Vagina (tissue), 2 donors: ENCODE measurements around the gene TP53I11. TPM values are rescaled to one million over a fixed set of nuclear protein-coding genes. Genes with fewer than 3 reads are reported as not detected.

ENCODE experiments used
- DNase-seq, 2 donors: peaks; one replicate each; pipeline ENCODE4 v3.0.0-alpha.2; 2017; ENCODE audit errors: extremely low spot score in 2 of 2
- H3K27ac ChIP-seq: fragments of 200-600 bp; sonication (generic); one replicate; pipeline ENCODE4 v1.5.1; 2019
- H3K27me3 ChIP-seq: fragments of 200-600 bp; sonication (generic); one replicate; pipeline ENCODE4 v1.5.1; 2019
- H3K36me3 ChIP-seq, 2 donors: fragments of 200-600 bp; sonication (generic); one replicate each; pipeline ENCODE4 v1.5.1; 2017 to 2019
- H3K4me1 ChIP-seq: fragments of 200-600 bp; sonication (generic); one replicate; pipeline ENCODE4 v1.5.1; 2019
- H3K4me3 ChIP-seq, 2 donors: fragments of 200-600 bp; sonication (generic); 1 replicate in 1 of 2; 2 replicates in 1 of 2; pipeline ENCODE4 v1.5.1; 2016 to 2019
- H3K9me3 ChIP-seq: fragments of 200-600 bp; sonication (generic); one replicate; pipeline ENCODE4 v1.5.1; 2019
- POLR2A ChIP-seq, 2 donors: fragments of 450-650 bp; IDR thresholded peaks; one replicate each; pipeline ENCODE4 v1.6.1; 2017; ENCODE audit warnings: antibody characterized with exemption in 2 of 2, mild to moderate bottlenecking in 2 of 2, moderate library complexity in 2 of 2
- POLR2AphosphoS5 ChIP-seq, 2 donors: sonication (generic); formaldehyde crosslinking; IDR thresholded peaks; one replicate each; pipeline ENCODE4 v1.9.0; 2017; ENCODE audit warnings: antibody characterized with exemption in 2 of 2, mild to moderate bottlenecking in 2 of 2, low read depth in 1 of 2; ENCODE audit not compliant: insufficient read depth in 1 of 2
- intact Hi-C: fragments of 100-400 bp; cut with DNase I; formaldehyde crosslinking; loops from one replicate; pipeline ENCODE4 v1.15.1; 2023
- total RNA-seq: library from RNA; depleted of rRNA; stranded (reverse); fragments of >200 nt; gene quantifications from one replicate; pipeline ENCODE4 v1.2.3, GENCODE V29; 2016
- TF ChIP-seq, protein P1 (sequence below), 3 experiments: fragments of 450-650 bp in 2 of 3; fragments of 200-600 bp in 1 of 3; sonication (generic) in 1 of 3; IDR thresholded peaks; one replicate each; pipeline ENCODE4 v1.5.1; 2017 to 2019; ENCODE audit warnings: antibody characterized with exemption in 3 of 3, mild to moderate bottlenecking in 2 of 3, moderate library complexity in 2 of 3

The TP53I11 gene
- total RNA-seq, 1 donor from 2014 or later = 50.6 TPM

DNA sequence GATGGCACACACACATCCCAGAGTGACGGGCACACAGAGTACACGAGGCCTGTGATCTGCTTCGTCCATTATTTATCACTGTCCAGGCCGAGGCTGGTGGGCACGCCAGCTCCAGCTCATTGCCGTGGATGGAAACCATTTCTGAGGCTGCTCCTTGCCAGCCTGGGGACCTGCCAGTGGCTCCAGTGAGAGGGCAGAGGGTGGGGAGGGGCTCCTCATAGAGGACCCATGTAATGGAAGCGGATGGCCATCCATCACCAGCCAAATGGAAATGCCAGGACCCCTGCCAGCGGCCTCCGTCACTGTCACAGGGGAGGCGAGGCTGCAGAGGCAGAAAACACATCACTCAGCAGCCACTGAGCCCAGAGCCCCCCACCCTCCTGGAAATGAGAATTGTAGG lies 35.7 kb downstream of the TP53I11 start:
- Histone ChIP-seq H3K36me3 (no peaks in the 10 kb centered on the region), H3K27ac (no peak overlapping the region), H3K9me3 (no peaks in the 10 kb centered on the region), H3K4me1 (no peaks in the 10 kb centered on the region), H3K4me3 (no peak overlapping the region), H3K27me3 (no peaks in the 10 kb centered on the region)
- TF ChIP-seq, protein P1, sequence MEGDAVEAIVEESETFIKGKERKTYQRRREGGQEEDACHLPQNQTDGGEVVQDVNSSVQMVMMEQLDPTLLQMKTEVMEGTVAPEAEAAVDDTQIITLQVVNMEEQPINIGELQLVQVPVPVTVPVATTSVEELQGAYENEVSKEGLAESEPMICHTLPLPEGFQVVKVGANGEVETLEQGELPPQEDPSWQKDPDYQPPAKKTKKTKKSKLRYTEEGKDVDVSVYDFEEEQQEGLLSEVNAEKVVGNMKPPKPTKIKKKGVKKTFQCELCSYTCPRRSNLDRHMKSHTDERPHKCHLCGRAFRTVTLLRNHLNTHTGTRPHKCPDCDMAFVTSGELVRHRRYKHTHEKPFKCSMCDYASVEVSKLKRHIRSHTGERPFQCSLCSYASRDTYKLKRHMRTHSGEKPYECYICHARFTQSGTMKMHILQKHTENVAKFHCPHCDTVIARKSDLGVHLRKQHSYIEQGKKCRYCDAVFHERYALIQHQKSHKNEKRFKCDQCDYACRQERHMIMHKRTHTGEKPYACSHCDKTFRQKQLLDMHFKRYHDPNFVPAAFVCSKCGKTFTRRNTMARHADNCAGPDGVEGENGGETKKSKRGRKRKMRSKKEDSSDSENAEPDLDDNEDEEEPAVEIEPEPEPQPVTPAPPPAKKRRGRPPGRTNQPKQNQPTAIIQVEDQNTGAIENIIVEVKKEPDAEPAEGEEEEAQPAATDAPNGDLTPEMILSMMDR (IDR thresholded peaks at IDR 0.05) = no peak
- TF ChIP-seq POLR2AphosphoS5 (IDR thresholded peaks at IDR 0.05; ENCODE audit: insufficient read depth in 1 of 2, low read depth in 1 of 2) (no peak), POLR2A (IDR thresholded peaks at IDR 0.05) (no peak)
- DNase-seq = no peak
- intact Hi-C loops = no loop called here

DNA sequence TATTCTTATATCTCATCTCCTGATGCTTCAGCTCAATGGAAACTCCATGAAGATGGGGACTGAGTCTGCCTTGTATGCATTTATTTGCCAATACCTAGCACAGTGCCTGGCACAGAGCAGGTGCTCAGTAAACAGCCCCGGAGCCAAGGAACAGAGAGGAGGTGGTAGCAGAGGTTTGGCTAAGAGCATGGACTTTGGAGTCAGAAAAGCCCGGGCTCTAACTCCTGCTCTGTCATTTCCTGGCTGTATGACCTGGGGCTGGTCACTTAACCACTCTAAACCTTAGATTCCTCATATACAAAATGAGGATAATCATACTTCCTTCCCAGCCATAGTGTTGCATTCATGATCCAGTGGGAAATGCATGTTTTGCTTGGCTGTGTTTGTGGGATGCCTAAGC lies 36.6 kb downstream of the TP53I11 start:
- H3K36me3 ChIP-seq = no peaks in the 10 kb centered on the region
- intact Hi-C loops = loop anchor here (5.0 kb wide), 1 partner anchor 352 kb away; no protein-coding TSS in a partner anchor
- TF ChIP-seq POLR2AphosphoS5 (IDR thresholded peaks at IDR 0.05; ENCODE audit: insufficient read depth in 1 of 2, low read depth in 1 of 2) (no peak), POLR2A (IDR thresholded peaks at IDR 0.05) (no peak)
- TF ChIP-seq, protein P1 (IDR thresholded peaks at IDR 0.05) = no peak

GRCh38 chr11:44913502-44913901 lies 37.2 kb downstream of the TP53I11 start:
- H3K27me3 ChIP-seq = no peaks in the 10 kb centered on the region
- no peaks in the 10 kb centered on the region for H3K36me3 ChIP-seq
- no peaks in the 10 kb centered on the region for H3K4me1 ChIP-seq
- H3K27ac ChIP-seq = no peak overlapping the region
- no peak overlapping the region for H3K4me3 ChIP-seq
- H3K9me3 ChIP-seq = no peaks in the 10 kb centered on the region
- no peak for DNase-seq
- TF ChIP-seq, protein P1 (IDR thresholded peaks at IDR 0.05) = no peak
- TF ChIP-seq POLR2A (IDR thresholded peaks at IDR 0.05) (no peak), POLR2AphosphoS5 (IDR thresholded peaks at IDR 0.05; ENCODE audit: insufficient read depth in 1 of 2, low read depth in 1 of 2) (no peak)
- intact Hi-C loops = loop anchor here (5.0 kb wide), 1 partner anchor 351 kb away; no protein-coding TSS in a partner anchor

More for the DNA sequence above, 36.6 kb downstream of the TP53I11 start:
- no peak for DNase-seq
- H3K9me3 ChIP-seq = no peaks in the 10 kb centered on the region
- no peak overlapping the region for H3K27ac ChIP-seq
- H3K27me3 ChIP-seq = no peaks in the 10 kb centered on the region
- no peak overlapping the region for H3K4me3 ChIP-seq
- H3K4me1 ChIP-seq = no peaks in the 10 kb centered on the region

GRCh38 chr11:44912270-44912987 lies 38.3 kb downstream of the TP53I11 start:
- H3K4me1 ChIP-seq = no peaks in the 10 kb centered on the region
- TF ChIP-seq, protein P1 (IDR thresholded peaks at IDR 0.05) = no peak
- TF ChIP-seq POLR2A (IDR thresholded peaks at IDR 0.05) = no peak
- no peak for TF ChIP-seq POLR2AphosphoS5 (IDR thresholded peaks at IDR 0.05; ENCODE audit: insufficient read depth in 1 of 2, low read depth in 1 of 2)
- intact Hi-C loops = loop anchor here (5.0 kb wide), 1 partner anchor 350 kb away; no protein-coding TSS in a partner anchor
- H3K4me3 ChIP-seq = no peak overlapping the region
- no peak overlapping the region for H3K27ac ChIP-seq
- H3K36me3 ChIP-seq = no peaks in the 10 kb centered on the region
- no peaks in the 10 kb centered on the region for H3K27me3 ChIP-seq
- H3K9me3 ChIP-seq = no peaks in the 10 kb centered on the region
- no peak for DNase-seq
